BJ (cell line): Measurements from ENCODE around the gene RIPOR3. TPM values are rescaled to one million over a fixed set of nuclear protein-coding genes. Genes with fewer than 3 reads are reported as not detected.

Source experiments
- CTCF ChIA-PET: fragments of 350-600 bp; formaldehyde crosslinking; extraction: SDS; loops from one replicate; lab custom pipeline; 2021; ENCODE audit warnings: antibody characterized with exemption, inconsistent platforms; lab: Yijun Ruan, JAX
- POLR2A ChIA-PET: fragments of 300-600 bp; sonication (Branson Sonifier 250); formaldehyde crosslinking; extraction: SDS; loops from one replicate; lab custom pipeline; 2021; ENCODE audit warnings: antibody characterized with exemption; lab: Charles Lee
- DNase-seq: peaks from one replicate; pipeline ENCODE4 v3.0.0-alpha.2; 2011; ENCODE audit warnings: low read depth
- H3K27me3 ChIP-seq: 2 replicates; pipeline ENCODE4 v1.6.0; 2011; ENCODE audit warnings: low read length; ENCODE audit not compliant: control insufficient read depth, insufficient read depth
- H3K36me3 ChIP-seq: 2 replicates; pipeline ENCODE4 v1.5.1; 2011; ENCODE audit warnings: low read length; ENCODE audit not compliant: control insufficient read depth, insufficient read depth
- H3K4me3 ChIP-seq: 2 replicates; pipeline ENCODE4 v1.5.1; 2011; ENCODE audit warnings: low read depth, mild to moderate bottlenecking, control low read depth, low read length
- CTCF ChIP-seq: IDR thresholded peaks from 2 replicates; pipeline ENCODE4 v1.5.1; 2011; ENCODE audit warnings: low read depth, mild to moderate bottlenecking, control low read depth, inconsistent platforms, low read length, moderate library complexity; ENCODE audit not compliant: insufficient read depth
- polyA plus RNA-seq: library from polyadenylated mRNA; depleted of rRNA; stranded (reverse); fragments of >200 nt; gene quantifications from 2 replicates; pipeline ENCODE4 v1.2.3, GENCODE V29; 2011

The RIPOR3 gene
- polyA plus RNA-seq, 1 experiment = 1.2 TPM

GRCh38 chr20:50654904-50655303, 36.4 kb downstream of the RIPOR3 start:
- no peak overlapping the region for H3K4me3 ChIP-seq
- no peaks in the 10 kb centered on the region for H3K36me3 ChIP-seq
- DNase-seq = no peak
- ChIA-PET POLR2A (no interaction called here), CTCF (interaction anchor here (0.8 to 2.1 kb wide), 4 partner anchors 10 to 59 kb away, joined by 3 to 7 read pairs (median 4); no protein-coding TSS in a partner anchor)
- no peaks in the 10 kb centered on the region for H3K27me3 ChIP-seq
- TF ChIP-seq CTCF = no peak

- CTCF ChIA-PET = interaction anchor here (0.6 to 2.3 kb wide), 4 partner anchors 9 to 111 kb away, joined by 3 to 6 read pairs (median 4); no protein-coding TSS in a partner anchor
- POLR2A ChIA-PET = no interaction called here
- no peak for DNase-seq
Measured at GRCh38 chr20:50652702-50653294, 38.5 kb downstream of the RIPOR3 start.

GRCh38 chr20:50651676-50652075, 39.7 kb downstream of the RIPOR3 start:
- H3K36me3 ChIP-seq = no peaks in the 10 kb centered on the region
- ChIA-PET CTCF (interaction anchor here (2.3 kb wide), 1 partner anchor 62 kb away, joined by 6 read pairs; no protein-coding TSS in a partner anchor), POLR2A (interaction anchor here (0.6 kb wide), 1 partner anchor 51 kb away, joined by 3 read pairs; no protein-coding TSS in a partner anchor)
- no peak for TF ChIP-seq CTCF
- no peaks in the 10 kb centered on the region for H3K27me3 ChIP-seq
- no peak overlapping the region for H3K4me3 ChIP-seq
- no peak for DNase-seq

More at GRCh38 chr20:50652702-50653294, 38.5 kb downstream of the RIPOR3 start:
- Histone ChIP-seq H3K36me3 (no peaks in the 10 kb centered on the region), H3K27me3 (no peaks in the 10 kb centered on the region), H3K4me3 (no peak overlapping the region)
- TF ChIP-seq CTCF = no peak

- TF ChIP-seq CTCF = no peak
- CTCF ChIA-PET = no interaction called here
- DNase-seq = no peak
- POLR2A ChIA-PET = no interaction called here
- H3K4me3 ChIP-seq = no peak overlapping the region
- H3K27me3 ChIP-seq = no peaks in the 10 kb centered on the region
- no peaks in the 10 kb centered on the region for H3K36me3 ChIP-seq
Measured at GRCh38 chr20:50649590-50649989, 41.8 kb downstream of the RIPOR3 start.

GRCh38 chr20:50648651-50649050, 42.7 kb downstream of the RIPOR3 start:
- CTCF ChIA-PET = no interaction called here

More at GRCh38 chr20:50648651-50649050, 42.7 kb downstream of the RIPOR3 start:
- no peak for TF ChIP-seq CTCF
- DNase-seq = no peak
- no peaks in the 10 kb centered on the region for H3K36me3 ChIP-seq
- H3K27me3 ChIP-seq = no peaks in the 10 kb centered on the region
- H3K4me3 ChIP-seq = no peak overlapping the region
- POLR2A ChIA-PET = no interaction called here
